IPS-NIHi7 (cell line): ENCODE results near the gene CTDSP1.

Experiments used
- DNase-seq: peaks from one replicate; pipeline ENCODE4 v3.0.0; 2012; ENCODE audit warnings: mixed read lengths; ENCODE audit errors: extremely low spot score

Gene CTDSP1

GRCh38 chr2:218400167-218400929 is 680 bp downstream of the CTDSP1 start:
- DNase-seq, result no peak

- DNase-seq, result no peak
Observed at GRCh38 chr2:218400930-218401881, 1.5 kb downstream of the CTDSP1 start.

GRCh38 chr2:218401890-218402289 is 2.2 kb downstream of the CTDSP1 start:
- DNase-seq, result no peak

- no peak for DNase-seq
Observed at GRCh38 chr2:218402491-218402901, 2.8 kb downstream of the CTDSP1 start.

- DNase-seq, result no peak
Observed at GRCh38 chr2:218402911-218403411, 3.3 kb downstream of the CTDSP1 start.

- DNase-seq, result no peak
Observed at GRCh38 chr2:218403810-218404209, 4.1 kb downstream of the CTDSP1 start.

GRCh38 chr2:218404351-218405085 is 4.8 kb downstream of the CTDSP1 start:
- no peak for DNase-seq

GRCh38 chr2:218405086-218405745 is 5.5 kb downstream of the CTDSP1 start:
- DNase-seq, result no peak

- no peak for DNase-seq
Observed at GRCh38 chr2:218405746-218406208, 6.1 kb downstream of the CTDSP1 start.

GRCh38 chr2:218406209-218406948 is 6.7 kb downstream of the CTDSP1 start:
- peak; percentile 97 for DNase-seq

GRCh38 chr2:218406949-218407618 is 7.4 kb downstream of the CTDSP1 start:
- DNase-seq, result no peak

GRCh38 chr2:218407717-218408116 is 8.0 kb downstream of the CTDSP1 start:
- DNase-seq, result no peak

- DNase-seq, result no peak
Observed at GRCh38 chr2:218418321-218418716, 18.7 kb downstream of the CTDSP1 start.

- DNase-seq, result peak; percentile 71
Observed at GRCh38 chr2:218418717-218419458, 19.2 kb downstream of the CTDSP1 start, which contains the start of gene VIL1. Gene VIL1, plus strand, starts transcription at chr2:218419123. Its CDS starts 4,656 bp downstream, at chr2:218423779.

GRCh38 chr2:218419630-218420216 is 20.1 kb downstream of the CTDSP1 start:
- DNase-seq, result no peak

GRCh38 chr2:218421027-218421426 is 21.4 kb downstream of the CTDSP1 start:
- no peak for DNase-seq

GRCh38 chr2:218422403-218423086 is 22.9 kb downstream of the CTDSP1 start:
- no peak for DNase-seq

- no peak for DNase-seq
Observed at GRCh38 chr2:218423584-218423983, 23.9 kb downstream of the CTDSP1 start.
